COLO668 (cell line): ENCODE data around the gene TMEM235.
"Not testable (repeated sequence)": the region's sequence is repeated elsewhere in the genome, so short reads cannot be mapped to it uniquely, and the experiment has no call there.

Experiments
- DNase-seq: peaks from one replicate; lab custom pipeline; 2025; ENCODE audit not compliant: unreplicated experiment; lab: John Stamatoyannopoulos, UW

The TMEM235 gene

GRCh38 chr17:78214706-78215061, 16.7 kb upstream of the TMEM235 start:
- DNase-seq, result no peak

- no peak for DNase-seq
These were observed 11.9 kb upstream of the TMEM235 start for GRCh38 chr17:78219396-78220150.

GRCh38 chr17:78223061-78223460, 8.4 kb upstream of the TMEM235 start:
- no peak for DNase-seq

- no peak for DNase-seq
These were observed 7.7 kb upstream of the TMEM235 start for GRCh38 chr17:78223765-78224164.

- DNase-seq, result no peak
These were observed 7.0 kb upstream of the TMEM235 start for GRCh38 chr17:78224231-78225087.

GRCh38 chr17:78225088-78225865, 6.2 kb upstream of the TMEM235 start:
- DNase-seq, result no peak

GRCh38 chr17:78226055-78226758, 5.2 kb upstream of the TMEM235 start:
- no peak for DNase-seq

- DNase-seq, result peak; percentile 75
These were observed 4.5 kb upstream of the TMEM235 start for GRCh38 chr17:78226759-78227454.

- peak; percentile 68 for DNase-seq
These were observed 3.9 kb upstream of the TMEM235 start for GRCh38 chr17:78227455-78227916.

- DNase-seq, result no peak
These were observed 3.3 kb upstream of the TMEM235 start for GRCh38 chr17:78228176-78228575.

GRCh38 chr17:78230252-78230962, 1.0 kb upstream of the TMEM235 start:
- no peak for DNase-seq

- peak; percentile 11 for DNase-seq
These were observed 794 bp downstream of the TMEM235 start for GRCh38 chr17:78231991-78232858.

GRCh38 chr17:78232859-78233173, 1.4 kb downstream of the TMEM235 start:
- no peak for DNase-seq

GRCh38 chr17:78233678-78234077, 2.2 kb downstream of the TMEM235 start:
- no peak for DNase-seq

- DNase-seq, result no peak
These were observed 2.9 kb downstream of the TMEM235 start for GRCh38 chr17:78234261-78234865.

GRCh38 chr17:78235022-78235421, 3.6 kb downstream of the TMEM235 start:
- not testable (repeated sequence) for DNase-seq

GRCh38 chr17:78235885-78236284, 4.5 kb downstream of the TMEM235 start:
- no peak for DNase-seq

- no peak for DNase-seq
These were observed 5.1 kb downstream of the TMEM235 start for GRCh38 chr17:78236362-78237127.
